HEK293 (cell line): Measurements from ENCODE around the gene UBE3A.

Experiments
- GFI1B ChIP-seq: fragments of 450-650 bp; formaldehyde crosslinking; IDR thresholded peaks from 2 replicates; pipeline ENCODE4 v1.5.1; 2016; ENCODE audit warnings: missing biosample characterization, missing genetic modification characterization
- MZF1 ChIP-seq: fragments of 450-650 bp; formaldehyde crosslinking; IDR thresholded peaks from 2 replicates; pipeline ENCODE4 v1.5.1; 2017; ENCODE audit warnings: missing biosample characterization, missing genetic modification characterization, borderline replicate concordance
- OVOL3 ChIP-seq: fragments of 450-650 bp; formaldehyde crosslinking; IDR thresholded peaks from 2 replicates; pipeline ENCODE4 v1.5.1; 2016; ENCODE audit warnings: missing biosample characterization, missing genetic modification characterization
- ZBTB49 ChIP-seq: fragments of 450-650 bp; formaldehyde crosslinking; IDR thresholded peaks from 2 replicates; pipeline ENCODE4 v1.5.1; 2016; ENCODE audit warnings: missing biosample characterization, missing genetic modification characterization, low read depth
- ZNF202 ChIP-seq: fragments of 450-650 bp; formaldehyde crosslinking; IDR thresholded peaks from 2 replicates; pipeline ENCODE4 v1.5.1; 2016; ENCODE audit warnings: missing biosample characterization, missing genetic modification characterization, borderline replicate concordance
- ZNF24 ChIP-seq: fragments of 450-650 bp; formaldehyde crosslinking; IDR thresholded peaks from 2 replicates; pipeline ENCODE4 v1.5.1; 2016; ENCODE audit warnings: missing biosample characterization, missing genetic modification characterization
- ZNF311 ChIP-seq: fragments of 450-650 bp; formaldehyde crosslinking; IDR thresholded peaks from 2 replicates; pipeline ENCODE4 v1.5.1; 2017; ENCODE audit warnings: missing biosample characterization, missing genetic modification characterization, borderline replicate concordance
- ZNF416 ChIP-seq: fragments of 450-650 bp; formaldehyde crosslinking; IDR thresholded peaks from 2 replicates; pipeline ENCODE4 v1.5.1; 2016; ENCODE audit warnings: missing biosample characterization, missing genetic modification characterization
- ZNF530 ChIP-seq: fragments of 450-650 bp; formaldehyde crosslinking; IDR thresholded peaks from 2 replicates; pipeline ENCODE4 v1.5.1; 2016; ENCODE audit warnings: low read depth, missing biosample characterization, missing genetic modification characterization
- ZNF792 ChIP-seq: fragments of 450-650 bp; formaldehyde crosslinking; IDR thresholded peaks from 2 replicates; pipeline ENCODE4 v1.5.1; 2016; ENCODE audit warnings: missing biosample characterization, missing genetic modification characterization
- TF ChIP-seq, protein P1 (sequence below): fragments of 450-650 bp; formaldehyde crosslinking; IDR thresholded peaks from 2 replicates; pipeline ENCODE4 v1.5.1; 2016; ENCODE audit warnings: missing biosample characterization, missing genetic modification characterization
- TF ChIP-seq, protein P2 (sequence below): fragments of 450-650 bp; formaldehyde crosslinking; IDR thresholded peaks from 2 replicates; pipeline ENCODE4 v1.5.1; 2016; ENCODE audit warnings: missing biosample characterization, missing genetic modification characterization
- TF ChIP-seq, protein P3 (sequence below): fragments of 450-650 bp; formaldehyde crosslinking; IDR thresholded peaks from 2 replicates; pipeline ENCODE4 v1.5.1; 2017; ENCODE audit warnings: missing biosample characterization, missing genetic modification characterization

DNA sequence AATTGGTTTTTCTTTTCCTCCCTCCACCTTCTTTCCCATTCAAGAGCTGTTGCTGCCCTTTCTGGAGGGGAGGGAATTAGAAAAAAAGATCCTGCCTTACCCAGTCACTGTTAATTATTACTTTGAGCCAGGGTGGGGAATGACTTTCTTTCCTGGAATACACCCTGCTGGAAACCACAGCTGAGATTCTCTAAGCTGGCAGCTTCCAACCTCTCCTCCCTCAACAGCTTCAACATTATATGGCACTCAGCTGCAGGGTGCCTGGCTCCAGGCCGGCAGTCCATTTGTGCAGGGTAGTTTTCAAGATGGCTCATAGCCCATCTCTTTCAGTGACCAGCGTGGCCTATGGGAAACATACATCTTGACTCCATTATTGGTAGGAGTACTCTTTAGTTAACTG lies 105.8 kb downstream of the UBE3A start:
- TF ChIP-seq, protein P1, sequence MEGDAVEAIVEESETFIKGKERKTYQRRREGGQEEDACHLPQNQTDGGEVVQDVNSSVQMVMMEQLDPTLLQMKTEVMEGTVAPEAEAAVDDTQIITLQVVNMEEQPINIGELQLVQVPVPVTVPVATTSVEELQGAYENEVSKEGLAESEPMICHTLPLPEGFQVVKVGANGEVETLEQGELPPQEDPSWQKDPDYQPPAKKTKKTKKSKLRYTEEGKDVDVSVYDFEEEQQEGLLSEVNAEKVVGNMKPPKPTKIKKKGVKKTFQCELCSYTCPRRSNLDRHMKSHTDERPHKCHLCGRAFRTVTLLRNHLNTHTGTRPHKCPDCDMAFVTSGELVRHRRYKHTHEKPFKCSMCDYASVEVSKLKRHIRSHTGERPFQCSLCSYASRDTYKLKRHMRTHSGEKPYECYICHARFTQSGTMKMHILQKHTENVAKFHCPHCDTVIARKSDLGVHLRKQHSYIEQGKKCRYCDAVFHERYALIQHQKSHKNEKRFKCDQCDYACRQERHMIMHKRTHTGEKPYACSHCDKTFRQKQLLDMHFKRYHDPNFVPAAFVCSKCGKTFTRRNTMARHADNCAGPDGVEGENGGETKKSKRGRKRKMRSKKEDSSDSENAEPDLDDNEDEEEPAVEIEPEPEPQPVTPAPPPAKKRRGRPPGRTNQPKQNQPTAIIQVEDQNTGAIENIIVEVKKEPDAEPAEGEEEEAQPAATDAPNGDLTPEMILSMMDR: no peak
- TF ChIP-seq ZNF530: no peak
- TF ChIP-seq ZNF311 (tag by site-specific recombination): no peak
- no peak for TF ChIP-seq GFI1B (tag by site-specific recombination)
- no peak for TF ChIP-seq ZNF24 (tag by site-specific recombination)
- no peak for TF ChIP-seq MZF1 (tag by site-specific recombination)
- TF ChIP-seq, protein P2, sequence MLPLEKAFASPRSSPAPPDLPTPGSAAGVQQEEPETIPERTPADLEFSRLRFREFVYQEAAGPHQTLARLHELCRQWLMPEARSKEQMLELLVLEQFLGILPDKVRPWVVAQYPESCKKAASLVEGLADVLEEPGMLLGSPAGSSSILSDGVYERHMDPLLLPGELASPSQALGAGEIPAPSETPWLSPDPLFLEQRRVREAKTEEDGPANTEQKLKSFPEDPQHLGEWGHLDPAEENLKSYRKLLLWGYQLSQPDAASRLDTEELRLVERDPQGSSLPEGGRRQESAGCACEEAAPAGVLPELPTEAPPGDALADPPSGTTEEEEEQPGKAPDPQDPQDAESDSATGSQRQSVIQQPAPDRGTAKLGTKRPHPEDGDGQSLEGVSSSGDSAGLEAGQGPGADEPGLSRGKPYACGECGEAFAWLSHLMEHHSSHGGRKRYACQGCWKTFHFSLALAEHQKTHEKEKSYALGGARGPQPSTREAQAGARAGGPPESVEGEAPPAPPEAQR: no peak
- no peak for TF ChIP-seq ZNF792 (tag by site-specific recombination)
- TF ChIP-seq, protein P3, sequence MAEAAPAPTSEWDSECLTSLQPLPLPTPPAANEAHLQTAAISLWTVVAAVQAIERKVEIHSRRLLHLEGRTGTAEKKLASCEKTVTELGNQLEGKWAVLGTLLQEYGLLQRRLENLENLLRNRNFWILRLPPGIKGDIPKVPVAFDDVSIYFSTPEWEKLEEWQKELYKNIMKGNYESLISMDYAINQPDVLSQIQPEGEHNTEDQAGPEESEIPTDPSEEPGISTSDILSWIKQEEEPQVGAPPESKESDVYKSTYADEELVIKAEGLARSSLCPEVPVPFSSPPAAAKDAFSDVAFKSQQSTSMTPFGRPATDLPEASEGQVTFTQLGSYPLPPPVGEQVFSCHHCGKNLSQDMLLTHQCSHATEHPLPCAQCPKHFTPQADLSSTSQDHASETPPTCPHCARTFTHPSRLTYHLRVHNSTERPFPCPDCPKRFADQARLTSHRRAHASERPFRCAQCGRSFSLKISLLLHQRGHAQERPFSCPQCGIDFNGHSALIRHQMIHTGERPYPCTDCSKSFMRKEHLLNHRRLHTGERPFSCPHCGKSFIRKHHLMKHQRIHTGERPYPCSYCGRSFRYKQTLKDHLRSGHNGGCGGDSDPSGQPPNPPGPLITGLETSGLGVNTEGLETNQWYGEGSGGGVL (tag by site-specific recombination): no peak
- no peak for TF ChIP-seq ZNF416
- TF ChIP-seq ZNF202: no peak
- no peak for TF ChIP-seq ZBTB49 (tag by site-specific recombination)
- TF ChIP-seq OVOL3 (tag by site-specific recombination): no peak
